Measurements from ENCODE around the gene RAD51D. TPM values are rescaled to one million over a fixed set of nuclear protein-coding genes. Genes with fewer than 3 reads are reported as not detected.
"Not testable (repeated sequence)": the region's sequence is repeated elsewhere in the genome, so short reads cannot be mapped to it uniquely, and the experiment has no call there.

The RAD51D gene
- total RNA-seq, 1 donor from 2014 or later, result 31.4 TPM

DNA sequence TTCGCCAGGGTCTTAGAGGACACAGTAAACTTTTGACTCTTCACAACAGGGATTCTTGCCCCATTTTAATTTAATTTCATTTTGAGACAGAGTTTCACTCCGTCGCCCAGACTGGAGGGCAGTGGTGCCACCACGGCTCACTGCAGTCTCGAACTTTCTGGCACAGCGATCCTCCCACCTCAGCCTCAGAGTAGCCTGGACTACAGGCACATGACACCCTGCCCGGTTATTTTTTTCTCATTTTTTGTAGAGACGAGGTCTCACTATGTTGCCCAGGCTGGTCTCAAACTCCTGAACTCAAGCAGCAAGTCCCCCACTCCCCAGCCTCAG lies 22.8 kb upstream of the RAD51D start:
- intact Hi-C loops (cut with micrococcal nuclease), result loop anchor here (1.0 to 10.0 kb wide), 3 partner anchors 53 to 602 kb away; partner anchors contain the start of gene AP2B1

DNA sequence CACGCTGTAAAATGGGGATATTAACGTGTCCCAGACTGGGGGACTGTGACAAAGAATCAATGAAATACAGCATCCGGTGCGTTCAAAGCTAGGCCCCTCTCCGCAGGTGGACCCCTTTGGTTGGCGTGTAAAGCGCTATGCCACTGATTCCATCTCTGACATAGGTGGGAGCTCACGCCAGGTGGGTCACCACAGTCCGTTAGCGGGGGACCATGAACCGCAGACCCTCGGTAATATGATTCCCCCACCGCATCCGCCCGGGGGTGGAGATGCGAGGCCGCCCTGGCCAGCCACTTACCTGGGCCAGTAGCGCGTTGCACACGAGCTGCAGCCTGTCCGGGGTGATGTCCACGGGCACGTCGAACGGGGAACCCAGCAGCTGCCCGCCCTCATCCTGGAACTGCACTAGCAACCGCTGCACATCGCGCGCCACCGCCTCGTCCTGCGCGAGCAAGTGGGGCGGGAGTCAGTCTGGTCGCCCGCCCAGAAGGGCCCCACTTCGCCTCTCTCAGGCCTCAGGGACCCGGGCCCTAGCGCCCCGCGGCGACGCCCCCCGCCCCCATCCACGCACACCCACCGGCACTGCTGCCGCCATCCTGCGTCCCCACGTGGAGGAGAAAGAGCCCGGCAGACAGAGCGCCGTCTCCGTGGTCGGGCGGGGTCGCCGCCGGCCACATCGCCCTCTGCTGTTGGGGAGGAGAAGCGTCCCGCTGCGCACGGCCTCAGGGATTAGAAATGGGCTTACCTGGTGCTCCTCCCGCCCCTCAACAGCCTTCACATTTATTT lies 22.2 kb upstream of the RAD51D start, which contains the start of gene NLE1:
Gene NLE1, minus strand, starts transcription at position 623 of the 786 bp plus-strand sequence. Its CDS starts 28 bp downstream, at position 595.
- intact Hi-C loops (cut with micrococcal nuclease), result loop anchor here (1.0 to 10.0 kb wide), 3 partner anchors 53 to 603 kb away; partner anchors contain the start of gene AP2B1

DNA sequence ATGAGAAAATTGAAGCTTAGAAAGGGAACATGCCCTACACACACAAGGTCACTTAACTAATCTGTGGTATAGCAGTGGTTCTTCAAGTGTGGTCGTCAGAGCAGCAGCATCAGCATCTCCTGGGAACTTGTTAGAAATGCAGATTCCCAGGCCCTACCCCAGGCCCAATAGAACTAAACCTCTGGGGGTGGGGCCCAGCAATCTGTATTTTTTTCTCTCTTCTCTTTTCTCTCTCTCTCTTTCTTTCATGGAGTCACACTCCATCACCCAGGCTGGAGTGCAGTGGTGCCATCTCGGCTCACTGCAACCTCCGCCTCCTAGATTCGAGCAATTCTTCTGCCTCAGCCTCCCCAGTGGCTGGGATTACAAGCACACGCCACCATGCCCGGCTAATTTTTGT lies 18.6 kb upstream of the RAD51D start:
- intact Hi-C loops (cut with micrococcal nuclease), result no loop called here

DNA sequence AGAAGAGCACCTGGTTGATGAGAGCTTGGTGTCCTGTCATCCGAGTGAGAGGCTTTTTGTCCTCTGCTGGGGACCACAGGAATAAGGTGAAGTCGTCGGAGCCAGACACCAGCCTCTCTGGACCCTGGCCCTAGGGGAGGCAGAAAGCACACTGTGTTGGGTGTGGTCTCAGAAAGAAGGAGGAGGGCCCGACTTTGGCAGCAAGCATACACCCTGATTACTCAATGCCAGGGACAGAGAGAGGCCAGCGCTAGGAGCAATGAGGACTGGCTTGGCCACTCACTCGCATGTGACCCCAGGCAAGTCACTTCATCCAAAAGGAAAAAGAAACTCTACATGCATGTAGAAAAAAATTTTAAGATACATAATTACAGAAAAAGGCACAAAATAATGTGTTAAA lies 15.7 kb upstream of the RAD51D start:
- intact Hi-C loops (cut with micrococcal nuclease), result no loop called here

DNA sequence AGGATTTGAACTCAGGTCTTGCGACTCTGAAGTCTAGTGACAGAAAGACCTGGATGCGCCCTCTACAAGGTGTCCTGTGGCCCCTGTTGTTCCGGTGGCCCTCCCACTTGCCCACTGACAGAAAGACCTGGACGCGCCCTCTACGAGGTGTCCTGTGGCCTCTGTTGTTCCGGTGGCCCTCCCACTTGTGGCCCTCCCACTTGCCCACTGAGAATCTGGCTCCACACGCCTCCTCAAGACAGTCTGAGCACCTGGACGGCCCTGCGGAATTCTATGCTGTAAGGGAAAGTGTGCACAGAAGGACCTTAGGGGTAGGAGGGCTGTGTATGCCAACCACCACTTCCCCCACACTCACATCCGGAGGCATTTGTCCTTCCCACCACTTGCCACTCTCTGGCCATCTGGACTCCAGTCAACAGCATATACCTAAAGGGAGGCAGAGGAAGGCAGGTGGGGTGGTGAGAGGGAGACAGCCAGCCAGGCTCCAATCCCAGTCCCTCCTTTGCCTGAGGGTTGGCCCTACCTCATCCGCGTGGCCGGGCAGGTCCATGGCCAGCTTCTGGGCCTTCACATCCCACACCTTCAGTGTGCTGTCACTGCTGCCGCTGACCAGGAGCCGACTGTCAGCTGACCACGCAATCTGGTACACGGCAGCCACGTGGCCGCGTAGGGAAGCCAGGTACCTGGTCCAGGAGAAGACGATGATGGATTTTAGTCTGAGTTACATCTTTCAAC lies 13.3 kb upstream of the RAD51D start:
- intact Hi-C loops (cut with micrococcal nuclease), result no loop called here

DNA sequence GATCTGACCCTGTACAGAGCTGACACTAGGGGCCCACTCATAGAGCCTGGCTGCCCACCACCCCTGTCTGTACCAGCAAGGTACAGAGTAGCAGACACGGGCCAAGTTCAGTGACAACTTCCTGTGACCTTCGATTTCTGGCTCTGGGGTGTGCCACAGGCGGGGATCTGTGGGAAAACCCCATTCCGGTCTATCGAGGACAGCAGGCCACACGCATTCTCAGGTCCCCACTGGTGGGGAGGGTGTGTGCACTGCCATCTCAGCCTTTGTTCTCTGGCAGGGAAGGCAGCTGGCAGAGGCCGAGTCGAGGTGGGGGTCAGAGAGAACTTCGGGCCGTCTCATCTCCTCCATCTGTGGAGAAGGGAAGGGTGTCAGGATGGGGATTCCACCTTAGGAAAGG lies 12.4 kb upstream of the RAD51D start:
- intact Hi-C loops (cut with micrococcal nuclease), result no loop called here

DNA sequence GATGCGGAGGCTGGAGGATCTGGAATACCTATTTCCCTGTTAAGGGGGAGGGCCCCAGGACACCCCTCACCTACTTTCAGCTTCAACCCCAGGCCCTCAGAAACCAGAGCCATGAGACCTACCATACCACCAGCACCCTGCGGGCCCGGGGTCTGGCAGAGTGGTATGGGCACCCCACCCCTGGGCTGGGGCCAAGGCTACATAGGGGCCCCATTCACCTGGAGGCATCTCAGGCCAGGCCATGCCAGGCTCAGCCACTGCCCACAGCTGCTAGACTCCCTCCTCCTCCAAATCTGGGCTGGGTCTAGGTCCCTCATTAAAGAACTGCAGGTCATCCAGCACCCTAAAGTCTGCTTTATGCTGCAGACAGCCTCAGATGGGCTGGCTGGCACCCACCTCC lies 10.7 kb upstream of the RAD51D start:
- intact Hi-C loops (cut with micrococcal nuclease), result no loop called here

DNA sequence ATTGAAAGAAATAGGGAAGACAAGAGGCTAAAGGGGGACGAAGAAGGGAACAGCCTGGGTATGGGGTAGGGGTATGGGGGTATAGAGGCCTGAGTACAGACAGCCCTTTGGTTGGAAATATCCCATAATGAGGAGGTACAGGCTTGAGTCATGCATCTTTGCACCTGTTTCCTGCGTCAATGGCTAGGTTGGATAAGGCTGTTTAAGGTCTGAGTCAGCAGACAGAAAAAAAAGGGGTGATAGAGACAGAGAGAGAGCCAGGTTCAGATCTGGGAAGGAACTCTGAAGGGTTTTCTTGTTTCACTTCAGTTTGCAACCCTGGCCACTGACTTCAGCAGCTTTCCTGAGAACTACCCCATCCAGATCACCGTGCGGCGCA lies 10.3 kb upstream of the RAD51D start:
- intact Hi-C loops (cut with micrococcal nuclease), result no loop called here

DNA sequence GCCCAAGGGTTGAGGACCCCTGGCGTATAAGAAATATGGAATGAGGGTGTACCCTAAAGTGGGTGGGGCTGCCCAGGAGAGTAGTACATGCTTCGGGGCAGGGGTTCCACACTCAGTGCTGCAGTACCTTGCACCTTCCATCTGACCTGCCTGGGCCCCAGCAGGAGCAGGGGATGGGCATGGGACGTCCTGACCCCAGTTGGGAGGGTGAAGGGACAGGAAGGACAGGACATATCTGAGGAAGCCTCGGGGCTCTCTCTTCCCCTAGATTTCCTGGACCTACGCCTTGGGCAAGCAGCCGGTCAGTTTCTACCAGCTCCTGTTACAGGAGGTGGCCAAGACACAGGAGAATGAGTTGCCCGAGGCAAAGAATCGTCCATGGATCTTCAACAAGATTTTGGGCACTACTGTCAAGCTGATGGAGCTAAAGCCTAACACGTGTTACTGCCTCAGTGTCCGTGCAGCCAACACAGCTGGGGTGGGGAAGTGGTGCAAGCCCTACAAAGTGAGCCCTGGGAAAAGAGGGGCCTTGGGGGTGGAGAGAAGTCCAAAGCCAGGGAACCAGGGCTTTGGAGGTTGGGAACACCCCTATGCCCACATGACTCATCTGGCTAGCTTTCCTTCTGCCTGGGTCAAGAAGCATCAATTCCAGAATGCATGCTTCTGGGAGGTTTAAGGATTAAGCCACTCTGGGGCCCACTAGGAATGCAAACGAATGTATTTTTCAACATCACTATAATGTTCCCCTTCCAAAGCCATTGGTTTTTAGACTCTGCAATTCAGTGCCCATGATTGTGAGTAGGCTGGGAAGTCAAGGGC lies 9.7 kb upstream of the RAD51D start:
- intact Hi-C loops (cut with micrococcal nuclease), result no loop called here

DNA sequence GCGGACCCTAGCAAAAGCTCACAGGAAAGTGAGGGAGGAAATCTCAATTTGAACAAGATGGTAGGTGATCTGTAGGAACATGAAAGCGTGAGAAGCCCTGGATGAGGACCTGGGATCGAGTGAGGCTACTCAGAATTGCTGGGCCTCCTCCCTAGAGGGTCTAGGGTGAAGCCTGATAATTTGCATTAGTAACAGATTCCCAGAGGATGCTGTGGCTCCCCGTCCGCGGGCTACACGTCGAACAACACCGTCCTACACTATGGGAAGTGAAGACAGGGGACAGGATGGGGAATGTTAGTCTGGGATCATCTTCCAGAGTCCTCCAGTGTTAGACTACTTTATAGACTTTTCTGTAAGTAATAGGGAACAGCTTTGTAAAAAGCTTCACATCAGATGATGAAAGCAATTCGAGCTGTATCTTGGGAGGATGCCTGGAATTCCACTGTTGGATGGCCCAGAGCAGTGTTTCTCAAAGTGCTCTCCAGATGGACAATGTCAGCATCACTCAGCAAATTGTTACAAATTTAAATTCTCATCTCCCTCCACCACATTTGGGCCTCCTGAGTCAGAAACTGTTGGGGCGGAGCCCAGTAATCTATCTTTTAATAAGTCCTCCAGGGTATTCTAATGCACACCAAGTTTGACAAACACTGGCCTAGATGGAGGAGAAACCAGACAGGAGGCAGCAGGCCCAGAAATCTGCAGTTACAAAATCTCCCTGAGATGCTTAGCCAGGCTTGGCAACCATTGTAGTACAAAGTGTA lies 8.3 kb upstream of the RAD51D start:
- intact Hi-C loops (cut with micrococcal nuclease), result no loop called here

DNA sequence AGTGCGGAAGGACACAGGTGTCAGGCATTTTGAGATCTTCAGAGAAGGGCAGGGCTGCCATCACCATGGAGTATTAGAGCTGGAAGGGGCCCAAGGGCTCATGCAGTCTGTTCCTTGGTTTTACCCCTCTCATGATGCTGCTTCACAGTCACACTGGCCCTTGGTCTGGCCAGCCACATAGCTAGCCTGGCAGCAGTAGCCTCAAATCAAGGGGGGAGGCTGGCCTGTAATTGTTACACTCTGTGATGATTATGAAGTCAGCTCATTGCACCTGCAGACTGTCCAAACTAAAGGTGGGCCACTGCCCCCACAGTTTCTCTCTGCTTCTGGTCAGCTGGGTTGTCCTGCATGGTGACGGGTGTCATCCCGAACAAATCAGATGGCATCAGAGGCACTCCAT lies 1.7 kb upstream of the RAD51D start, which contains the start of gene FNDC8:
Gene FNDC8, plus strand, starts transcription at position 301 of the 400 bp plus-strand sequence. Its CDS starts 79 bp downstream, at position 380.
- intact Hi-C loops (cut with micrococcal nuclease), result no loop called here

DNA sequence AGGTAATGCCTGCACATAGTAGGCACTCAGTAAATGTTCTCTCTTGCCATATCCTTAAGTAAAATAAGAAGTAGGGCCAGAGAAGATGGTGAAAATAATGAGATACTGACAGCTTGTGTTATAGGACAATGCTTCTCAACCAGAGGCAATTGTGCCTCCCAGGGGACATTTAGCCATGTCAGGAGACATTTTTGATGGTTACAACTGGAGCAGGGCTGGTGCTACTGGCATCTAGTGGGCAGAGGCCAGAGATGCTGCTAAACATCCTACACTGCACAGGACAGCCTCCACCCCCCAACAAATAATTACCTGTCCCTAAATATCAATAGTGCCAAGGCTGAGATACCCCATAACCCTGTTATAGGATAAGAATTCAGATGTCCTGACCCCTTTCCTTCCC lies 1.7 kb downstream of the RAD51D start:
- intact Hi-C loops (cut with micrococcal nuclease), result loop anchor here (2.0 kb wide), 1 partner anchor 575 kb away; no protein-coding TSS in a partner anchor

DNA sequence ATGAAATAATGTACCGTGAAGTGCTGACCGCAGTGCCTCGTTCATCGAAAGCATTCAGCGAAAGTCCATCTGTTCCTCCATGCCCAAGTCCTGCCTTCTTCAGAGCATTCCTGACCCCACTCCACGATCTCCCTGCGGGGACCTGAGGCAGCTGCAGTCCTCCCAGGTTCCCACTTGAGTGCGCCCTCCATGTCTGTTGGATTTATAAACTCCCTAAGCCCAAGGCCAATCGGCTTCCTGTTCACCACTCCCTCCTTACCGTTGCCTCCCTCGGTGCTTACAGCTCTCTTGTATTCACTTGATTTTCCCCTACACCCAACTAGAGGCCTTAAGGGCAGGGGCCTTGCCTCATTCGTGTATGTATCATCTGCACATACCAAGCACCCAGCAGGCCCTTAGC lies 2.8 kb downstream of the RAD51D start:
- intact Hi-C loops (cut with micrococcal nuclease), result no loop called here

DNA sequence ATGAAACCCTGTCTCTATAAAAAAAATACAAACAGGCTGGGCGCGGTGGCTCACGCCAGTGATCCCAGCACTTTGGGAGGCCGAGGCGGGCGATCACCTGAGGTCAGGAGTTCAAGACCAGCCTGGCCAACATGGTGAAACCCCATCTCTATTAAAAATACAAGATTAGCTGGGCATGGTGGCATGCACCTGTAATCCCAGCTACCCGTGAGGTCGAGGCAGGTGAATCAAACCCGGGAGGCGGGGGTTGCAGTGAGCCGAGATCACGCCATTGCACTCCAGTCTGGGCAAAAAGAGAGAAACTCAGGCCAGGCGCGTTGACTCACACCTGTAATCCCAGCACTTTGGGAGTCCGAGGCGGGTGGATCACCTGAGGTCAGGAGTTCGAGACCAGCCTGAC lies 8.9 kb downstream of the RAD51D start:
- intact Hi-C loops (cut with micrococcal nuclease), result not testable (repeated sequence)

DNA sequence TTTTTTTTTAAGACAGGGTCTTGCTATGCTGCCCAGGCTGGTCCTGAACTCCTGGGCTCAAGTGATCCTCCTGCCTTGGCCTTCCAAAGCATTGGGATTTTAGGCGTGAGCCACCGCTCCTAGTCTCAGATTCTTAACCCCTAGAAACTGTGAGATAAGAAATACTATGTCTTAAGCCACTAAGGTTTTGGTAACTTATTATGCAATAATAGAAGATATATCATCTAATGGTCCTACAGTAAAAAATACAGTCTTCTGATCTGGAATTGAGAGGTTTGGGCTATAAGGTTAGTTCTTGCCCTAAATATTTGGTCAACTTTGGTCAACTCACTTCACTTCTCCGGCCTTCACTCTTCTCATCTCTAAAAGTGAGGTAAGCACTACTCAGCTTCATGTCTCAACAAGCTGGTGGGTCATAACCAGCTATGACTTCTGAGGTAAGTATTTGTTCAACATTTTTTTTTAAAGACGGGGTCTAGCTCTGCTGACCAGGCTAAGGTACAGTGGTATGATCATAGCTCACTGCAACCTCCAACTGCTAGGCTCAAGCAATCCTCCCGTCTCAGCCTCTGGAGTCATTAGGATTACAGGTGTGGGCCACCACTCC lies 14.7 kb downstream of the RAD51D start:
- intact Hi-C loops (cut with micrococcal nuclease), result no loop called here

DNA sequence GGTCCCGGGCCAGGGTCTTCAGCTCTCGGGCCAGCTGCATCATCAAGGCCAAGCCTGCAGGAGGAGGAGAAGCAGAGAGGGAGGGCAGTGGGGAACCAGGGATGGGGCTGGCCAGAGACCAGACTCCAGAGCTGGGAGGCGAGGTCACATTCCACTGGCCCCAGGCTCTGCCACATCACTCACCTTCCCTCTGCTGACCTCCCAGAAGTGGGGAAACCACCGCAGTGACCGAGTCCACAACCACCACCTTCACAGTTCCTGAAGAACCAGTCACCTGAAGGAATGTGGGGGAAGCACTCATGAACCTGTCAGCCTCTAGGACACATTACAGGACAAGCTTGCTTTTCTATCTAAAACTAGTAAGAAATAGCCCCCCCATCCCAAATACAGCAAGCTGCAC lies 16.4 kb downstream of the RAD51D start:
- intact Hi-C loops (cut with micrococcal nuclease), result no loop called here

DNA sequence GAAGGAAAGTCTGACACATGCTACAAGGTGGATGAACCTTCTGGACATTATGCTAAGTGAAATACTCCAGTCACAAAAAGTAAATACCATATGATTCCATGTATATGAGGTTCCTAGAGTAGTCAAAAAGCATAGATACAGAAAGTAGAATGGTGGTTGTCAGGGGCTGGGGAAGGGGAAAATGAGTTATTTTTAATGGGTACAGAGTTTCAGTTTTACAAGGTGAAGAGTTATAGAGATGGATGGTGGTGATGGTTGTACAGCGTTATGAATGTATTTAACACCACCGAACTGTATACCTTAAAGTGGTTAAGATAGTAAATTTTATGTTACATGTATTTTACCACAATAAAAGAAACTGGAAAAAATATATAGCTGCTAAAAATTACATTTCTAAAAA lies 17.9 kb downstream of the RAD51D start:
- intact Hi-C loops (cut with micrococcal nuclease), result no loop called here

DNA sequence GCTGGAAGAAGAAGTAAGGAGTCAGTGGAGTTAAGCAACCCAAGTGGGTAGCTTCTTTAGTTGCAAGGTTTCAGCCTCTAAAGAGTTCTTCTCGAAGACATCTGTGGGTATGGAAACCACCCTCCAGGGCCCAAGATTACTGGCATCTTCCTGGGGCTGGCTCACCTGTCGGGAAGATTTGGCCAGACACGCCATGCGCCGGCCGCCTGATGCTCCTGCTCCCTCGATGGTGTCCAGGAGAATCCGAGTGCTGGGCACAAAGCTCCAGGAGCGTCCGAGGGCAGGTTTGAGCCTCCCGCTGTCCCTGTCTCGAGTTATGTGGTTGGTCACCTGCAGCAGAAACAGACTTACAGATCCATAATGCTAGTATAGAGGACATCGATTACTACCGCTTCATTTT lies 18.6 kb downstream of the RAD51D start:
- intact Hi-C loops (cut with micrococcal nuclease), result no loop called here

DNA sequence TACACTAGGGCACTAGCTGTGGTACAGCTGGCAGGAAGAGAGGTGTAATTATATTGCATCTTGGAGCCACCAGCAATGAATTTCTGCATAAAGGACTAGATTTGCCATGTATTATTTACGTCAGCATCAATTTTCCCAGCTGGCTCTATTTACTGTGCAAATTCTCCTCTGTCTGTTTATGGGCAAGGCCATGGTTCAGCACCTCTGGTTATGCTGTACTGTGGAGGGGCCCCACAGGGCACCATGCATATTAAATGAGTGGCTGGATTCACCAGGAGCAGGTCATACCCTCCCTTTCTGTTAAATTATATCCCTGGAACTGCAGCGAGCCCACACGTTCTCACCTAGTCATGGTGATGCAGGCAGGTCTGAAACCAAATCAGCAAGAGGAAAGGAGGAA lies 19.8 kb downstream of the RAD51D start:
- intact Hi-C loops (cut with micrococcal nuclease), result no loop called here

DNA sequence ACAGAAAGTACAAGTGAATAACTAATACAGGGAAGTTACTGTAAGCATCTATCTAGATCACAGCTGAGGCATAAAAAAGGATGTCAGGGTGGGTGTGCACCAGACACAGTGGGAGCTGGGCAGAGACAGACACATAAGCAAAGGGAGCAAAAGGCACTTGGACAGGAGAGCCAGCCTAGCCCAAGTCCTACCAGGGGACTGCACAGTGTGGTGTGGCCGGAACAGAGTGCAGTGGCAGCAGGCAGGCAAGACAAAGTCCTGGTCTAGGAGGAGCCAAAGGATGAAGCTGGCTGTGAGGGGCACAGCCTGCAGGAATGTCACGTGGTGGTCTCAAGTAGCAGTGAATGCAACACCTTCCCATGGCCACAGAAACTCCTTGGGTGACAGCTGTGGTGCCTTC lies 21.9 kb downstream of the RAD51D start:
- intact Hi-C loops (cut with micrococcal nuclease), result no loop called here

DNA sequence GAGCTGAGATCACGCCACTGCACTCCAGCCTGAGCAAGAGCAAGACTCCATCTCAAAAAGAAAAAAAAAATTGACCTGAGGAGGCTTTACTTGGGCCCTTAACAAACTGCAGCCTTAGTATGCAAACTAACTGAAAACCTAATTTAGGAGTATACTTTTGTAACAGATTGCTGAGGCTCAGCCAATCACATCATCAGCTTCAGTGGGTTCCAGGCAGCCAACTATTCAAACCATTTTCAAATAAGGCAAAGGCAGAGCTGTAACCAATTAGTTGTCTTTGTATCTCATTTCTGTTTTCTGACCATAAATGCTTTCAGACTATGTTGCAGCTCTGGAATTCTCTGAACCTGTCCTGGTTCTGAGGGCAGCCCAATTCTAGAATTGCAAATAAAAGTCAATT lies 23.9 kb downstream of the RAD51D start:
- intact Hi-C loops (cut with micrococcal nuclease), result no loop called here

Data from T-helper 2 cell treated with Interferon-gamma antibody and Interleukin-4, amounts not matched to agents 100 ng/mL and 5 ng/mL, for 36 hours (primary cell).